Uterus (tissue), 2 donors: ENCODE results near the gene FKTN.

ENCODE experiments used
- POLR2A ChIP-seq, 2 donors: fragments of 450-650 bp; IDR thresholded peaks; one replicate each; pipeline ENCODE4 v1.6.1; 2016; ENCODE audit warnings: antibody characterized with exemption in 2 of 2, mild to moderate bottlenecking in 1 of 2, moderate library complexity in 1 of 2
- TF ChIP-seq, protein P1 (sequence below), 4 experiments: fragments of 200-600 bp in 2 of 4; fragments of 450-650 bp in 2 of 4; sonication (generic) in 2 of 4; IDR thresholded peaks; one replicate each; pipeline ENCODE4 v1.5.1; 2016 to 2019; ENCODE audit warnings: antibody characterized with exemption in 4 of 4, mild to moderate bottlenecking in 2 of 4, moderate library complexity in 1 of 4

- TF ChIP-seq, protein P1, sequence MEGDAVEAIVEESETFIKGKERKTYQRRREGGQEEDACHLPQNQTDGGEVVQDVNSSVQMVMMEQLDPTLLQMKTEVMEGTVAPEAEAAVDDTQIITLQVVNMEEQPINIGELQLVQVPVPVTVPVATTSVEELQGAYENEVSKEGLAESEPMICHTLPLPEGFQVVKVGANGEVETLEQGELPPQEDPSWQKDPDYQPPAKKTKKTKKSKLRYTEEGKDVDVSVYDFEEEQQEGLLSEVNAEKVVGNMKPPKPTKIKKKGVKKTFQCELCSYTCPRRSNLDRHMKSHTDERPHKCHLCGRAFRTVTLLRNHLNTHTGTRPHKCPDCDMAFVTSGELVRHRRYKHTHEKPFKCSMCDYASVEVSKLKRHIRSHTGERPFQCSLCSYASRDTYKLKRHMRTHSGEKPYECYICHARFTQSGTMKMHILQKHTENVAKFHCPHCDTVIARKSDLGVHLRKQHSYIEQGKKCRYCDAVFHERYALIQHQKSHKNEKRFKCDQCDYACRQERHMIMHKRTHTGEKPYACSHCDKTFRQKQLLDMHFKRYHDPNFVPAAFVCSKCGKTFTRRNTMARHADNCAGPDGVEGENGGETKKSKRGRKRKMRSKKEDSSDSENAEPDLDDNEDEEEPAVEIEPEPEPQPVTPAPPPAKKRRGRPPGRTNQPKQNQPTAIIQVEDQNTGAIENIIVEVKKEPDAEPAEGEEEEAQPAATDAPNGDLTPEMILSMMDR (IDR thresholded peaks at IDR 0.05), result peak; percentile 39 to 59 (median 42)
- no peak for TF ChIP-seq POLR2A (IDR thresholded peaks at IDR 0.05)
Measured at GRCh38 chr9:105608721-105609598, 51.0 kb downstream of the FKTN start.
